Stimulated activated CD8-positive, alpha-beta memory T cell treated with anti-CD3 and anti-CD28 coated beads, Interleukin-7, amount 100 ng/mL, for 4 hours (primary cell): ENCODE measurements around the gene CLOCK.

Experiments used
- DNase-seq, 2 donors: peaks; one replicate each; pipeline ENCODE4 v3.0.0-alpha.2; 2020; ENCODE audit warnings: low read depth in 2 of 2

The CLOCK gene

GRCh38 chr4:55543858-55544257 lies 2.9 kb downstream of the CLOCK start:
- no peak for DNase-seq

DNA sequence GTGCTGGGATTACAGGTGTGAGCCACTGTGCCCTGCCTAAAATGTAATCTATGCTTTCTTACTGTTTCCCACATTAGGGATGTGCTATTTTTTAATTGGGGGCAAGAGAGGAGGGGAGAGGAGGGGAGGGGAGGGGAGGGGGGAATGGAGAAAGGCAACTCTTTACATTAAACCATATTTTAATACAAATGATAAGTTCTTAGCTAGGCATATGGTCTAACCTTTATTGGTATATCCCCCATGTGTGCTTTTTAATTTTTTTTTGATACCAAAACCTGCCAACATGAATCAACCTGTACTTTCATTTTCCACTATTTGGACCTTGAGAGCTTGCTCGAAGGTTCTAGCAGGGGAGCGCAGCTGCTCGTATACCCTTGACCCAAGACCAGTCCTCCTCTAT lies 6.4 kb downstream of the CLOCK start:
- no peak for DNase-seq

DNA sequence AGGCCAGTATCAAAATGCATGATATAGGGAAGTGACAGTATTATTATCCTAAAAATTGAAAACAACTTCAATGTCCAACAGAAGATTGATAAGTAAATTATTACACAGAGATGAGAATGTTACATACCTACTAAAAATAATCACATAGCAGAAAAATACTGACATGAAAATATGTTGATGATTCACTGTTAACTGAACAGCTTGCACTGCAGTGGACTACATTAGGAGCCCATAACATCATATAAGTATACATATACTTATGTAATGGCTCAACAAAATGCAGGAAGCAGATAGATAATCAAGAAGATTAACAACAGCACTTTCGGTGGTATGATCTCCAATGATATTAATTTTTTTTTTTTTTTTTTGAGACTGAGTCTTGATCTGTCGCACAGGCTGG lies 7.1 kb downstream of the CLOCK start:
- DNase-seq = no peak

DNA sequence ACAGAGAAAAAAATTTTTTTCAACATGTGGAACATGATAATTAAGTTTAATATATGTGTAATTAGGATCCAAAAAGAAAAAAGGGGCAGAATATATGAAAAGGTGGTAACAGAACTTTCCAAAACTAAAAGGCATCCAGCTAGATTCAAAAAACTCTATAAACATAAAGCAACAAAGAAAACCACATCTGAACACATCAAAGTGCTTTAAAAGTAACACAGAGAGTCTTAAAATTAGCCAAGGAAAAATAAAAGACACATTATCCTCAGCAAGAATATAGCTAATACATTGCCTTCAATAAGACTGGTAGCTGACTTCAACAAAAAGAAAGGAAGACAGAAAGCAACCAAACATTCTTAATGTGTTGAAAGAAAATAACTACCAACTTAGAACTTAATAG lies 8.2 kb downstream of the CLOCK start:
- DNase-seq = no peak

DNA sequence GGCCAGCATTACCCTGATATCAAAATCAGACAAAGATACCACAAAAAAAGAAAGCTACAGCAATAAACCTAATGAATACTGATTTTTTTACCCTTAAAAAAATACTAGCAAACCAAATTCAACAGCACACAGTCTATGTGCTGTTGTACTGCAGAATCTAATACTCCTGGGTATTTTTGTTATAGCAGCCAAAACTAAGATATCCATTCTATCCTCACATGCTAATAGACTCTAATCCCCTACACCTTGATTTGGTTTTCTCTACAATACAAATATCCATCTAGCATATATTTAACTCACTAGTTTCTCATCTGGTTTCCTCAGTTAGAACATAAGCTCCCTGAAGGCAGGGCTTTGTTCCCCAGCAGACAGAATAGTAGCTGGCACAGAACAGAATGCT lies 12.4 kb downstream of the CLOCK start:
- DNase-seq = no peak

GRCh38 chr4:55530691-55531090 lies 16.0 kb downstream of the CLOCK start:
- DNase-seq = no peak

DNA sequence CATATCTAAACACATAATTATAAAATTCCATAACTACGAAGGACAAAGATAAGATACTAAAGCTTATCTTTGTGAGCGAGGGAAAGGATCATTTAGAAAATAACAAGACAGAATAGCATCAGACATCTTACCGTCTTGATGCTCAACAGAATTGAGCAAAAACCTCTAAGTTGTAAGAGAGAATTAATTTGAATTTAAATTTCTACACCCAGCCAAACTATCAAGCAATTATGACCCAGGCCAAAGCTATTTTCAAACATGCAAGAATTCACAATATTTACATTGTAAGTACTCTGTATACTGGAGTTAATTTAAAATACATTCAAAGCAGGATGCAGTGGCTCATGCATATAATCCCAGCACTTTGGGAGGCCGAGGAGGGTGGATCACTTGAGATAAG lies 16.5 kb downstream of the CLOCK start:
- no peak for DNase-seq

GRCh38 chr4:55528491-55528890 lies 18.2 kb downstream of the CLOCK start:
- DNase-seq = no peak

DNA sequence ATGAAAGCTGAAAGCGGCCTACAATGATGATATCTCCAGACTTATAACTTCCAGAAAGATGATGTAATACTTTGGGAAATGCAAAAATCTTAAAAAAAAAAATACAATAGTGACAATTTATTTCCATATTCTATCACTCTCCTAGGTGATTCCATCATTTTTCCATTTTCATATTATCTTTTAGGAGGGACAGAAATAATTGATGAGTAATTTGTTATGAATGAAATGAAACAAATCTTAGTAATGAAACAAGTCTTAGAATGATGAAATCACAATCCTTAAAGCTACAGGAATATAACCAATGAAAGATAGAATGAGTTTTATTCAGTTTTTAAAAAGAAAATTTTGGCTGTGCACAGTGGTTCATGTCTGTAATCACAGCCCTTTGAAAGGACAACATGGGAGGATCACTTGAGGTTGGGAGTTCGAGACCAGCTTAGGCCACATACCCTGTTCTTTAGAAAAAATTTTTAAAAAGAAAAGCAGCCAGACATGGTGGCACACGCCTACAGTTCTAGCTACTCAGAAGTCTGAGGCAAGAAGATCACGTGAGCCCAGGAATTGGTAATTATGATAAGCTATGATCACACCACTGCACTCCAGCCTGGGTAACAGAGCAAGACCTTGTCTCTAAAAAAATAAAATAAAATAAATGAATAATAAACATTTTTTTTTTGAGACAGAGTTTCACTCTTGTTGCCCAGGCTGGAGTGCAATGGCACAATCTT lies 21.7 kb downstream of the CLOCK start:
- no peak for DNase-seq

GRCh38 chr4:55518442-55518841 lies 28.3 kb downstream of the CLOCK start:
- DNase-seq = no peak

- DNase-seq = no peak
Observed at GRCh38 chr4:55517526-55518229, 29.0 kb downstream of the CLOCK start.

DNA sequence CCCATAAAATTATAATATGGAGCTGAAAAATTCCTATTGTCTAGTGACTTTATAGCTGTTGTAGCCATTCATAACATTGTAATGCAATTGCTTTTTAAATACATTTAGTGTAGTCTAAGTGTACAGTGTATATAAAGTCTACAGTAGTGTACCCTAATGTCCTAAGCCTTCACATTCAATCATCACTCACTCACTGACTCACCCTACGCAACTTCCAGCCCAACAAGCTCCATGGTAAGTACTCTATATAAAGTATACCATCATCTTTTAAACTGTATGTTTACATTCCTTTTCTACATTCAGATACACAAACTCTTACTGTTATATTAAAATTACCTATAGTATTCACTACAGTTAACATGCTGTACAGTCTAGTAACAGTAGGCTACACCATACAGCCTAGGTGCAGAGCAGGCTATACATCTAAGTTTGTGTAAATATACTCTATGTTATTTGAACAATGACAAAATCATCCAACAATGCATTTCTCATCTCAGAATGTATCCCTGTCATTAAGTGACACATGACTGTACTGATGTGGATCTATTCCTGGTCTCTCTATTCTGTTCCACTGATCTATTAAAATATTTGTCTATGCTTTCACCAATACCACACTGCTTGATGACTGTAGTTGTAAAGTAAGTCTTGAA lies 33.7 kb downstream of the CLOCK start:
- DNase-seq = no peak

DNA sequence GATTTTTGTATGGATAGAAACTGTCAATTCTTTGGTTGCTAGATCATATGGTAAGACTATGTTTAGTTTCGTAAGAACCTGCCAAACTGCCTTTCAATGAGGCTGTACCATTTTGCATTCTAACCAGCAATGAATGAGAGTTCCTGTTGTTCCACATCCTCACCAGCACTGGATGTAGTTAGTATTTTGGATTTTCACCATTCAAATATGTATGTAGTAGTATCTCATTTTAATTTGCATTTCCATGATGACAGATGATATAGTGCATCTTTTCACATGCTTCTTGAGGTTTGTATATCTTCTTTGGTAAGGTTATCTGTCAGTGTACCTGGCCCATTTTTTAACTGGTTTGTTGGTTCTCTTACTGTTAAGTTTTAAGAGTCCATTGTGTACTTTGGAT lies 34.6 kb downstream of the CLOCK start:
- no peak for DNase-seq

- no peak for DNase-seq
Observed at GRCh38 chr4:55510685-55511084, 36.0 kb downstream of the CLOCK start.

DNA sequence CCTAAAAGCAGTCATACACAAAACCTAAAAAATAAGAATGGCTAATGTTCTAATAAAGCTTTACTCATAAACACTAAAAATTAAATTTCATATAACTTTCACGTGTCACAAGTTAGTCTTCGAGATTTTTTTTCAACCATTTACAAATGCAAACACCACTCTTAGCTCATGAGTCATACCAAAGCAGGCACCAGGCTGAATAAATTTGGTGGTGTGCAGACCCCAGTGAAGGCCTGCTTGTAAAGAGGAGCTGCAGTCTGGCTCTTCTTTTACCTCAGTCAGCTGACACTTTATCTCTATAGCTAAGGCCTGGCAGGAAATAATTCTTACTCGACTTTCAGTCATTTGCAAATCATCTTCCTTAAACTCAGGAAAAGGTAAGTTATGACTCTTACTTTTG lies 37.4 kb downstream of the CLOCK start:
- no peak for DNase-seq

GRCh38 chr4:55507612-55508011 lies 39.1 kb downstream of the CLOCK start:
- DNase-seq = no peak

DNA sequence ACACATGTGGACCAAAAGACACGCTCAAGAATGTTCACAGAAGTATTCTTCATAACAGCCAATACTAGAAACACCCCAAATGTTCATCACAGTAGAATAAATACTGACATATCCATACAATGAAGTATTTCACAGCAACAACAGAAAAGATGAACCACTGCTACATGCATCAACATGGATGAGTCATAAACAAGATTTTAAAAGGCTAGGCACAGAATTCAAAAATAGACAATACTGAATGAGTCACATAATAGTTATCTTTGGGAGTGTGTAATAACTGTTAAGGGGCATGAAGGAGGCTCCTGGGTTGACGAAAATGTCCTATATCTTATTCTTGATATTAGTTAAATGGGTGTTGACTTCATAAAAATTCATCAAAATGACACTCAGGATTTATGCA lies 43.5 kb downstream of the CLOCK start:
- DNase-seq = no peak

DNA sequence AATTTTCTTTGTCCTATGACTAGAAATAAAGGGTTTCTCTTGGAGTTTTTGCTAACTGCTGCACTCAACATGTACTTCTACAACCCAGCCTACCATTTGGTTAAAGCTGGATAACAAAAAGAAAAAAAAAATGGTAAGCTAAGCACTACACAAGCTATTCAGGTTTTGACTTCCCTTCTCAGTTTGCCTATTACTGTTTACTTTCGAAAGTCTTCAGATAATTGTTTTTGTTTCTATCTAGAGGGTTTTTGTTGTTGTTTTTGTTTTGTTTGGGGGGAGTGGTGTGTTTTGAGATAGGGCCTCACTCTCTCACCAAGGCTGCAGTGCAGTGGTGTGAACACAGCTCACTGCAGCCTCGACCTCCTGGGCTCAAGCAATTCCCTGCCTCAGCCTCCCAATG lies 46.6 kb downstream of the CLOCK start:
- no peak for DNase-seq

- no peak for DNase-seq
Observed at GRCh38 chr4:55499495-55499894, 47.2 kb downstream of the CLOCK start.

- no peak for DNase-seq
Observed at GRCh38 chr4:55498051-55498450, 48.7 kb downstream of the CLOCK start.

- no peak for DNase-seq
Observed at GRCh38 chr4:55491486-55491885, 55.2 kb downstream of the CLOCK start.

DNA sequence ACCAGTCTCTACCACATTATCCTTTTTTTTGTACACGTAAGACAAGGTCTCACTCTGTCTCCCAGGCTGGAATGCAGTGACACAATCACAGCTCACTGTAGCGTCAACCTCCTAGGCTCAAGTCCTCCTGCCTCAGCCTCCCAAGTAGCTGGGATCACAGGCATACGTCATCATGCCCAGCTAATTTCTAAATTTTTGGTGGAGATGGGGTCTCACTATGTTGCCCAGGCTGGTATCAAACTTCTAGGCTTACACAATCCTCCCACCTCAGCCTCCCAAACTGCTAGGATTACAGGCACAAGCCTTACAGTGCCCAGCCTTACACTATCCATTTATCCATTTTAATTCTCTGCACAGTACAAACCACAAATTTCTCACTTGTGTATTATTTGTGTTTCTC lies 58.0 kb downstream of the CLOCK start:
- DNase-seq = no peak

GRCh38 chr4:55485821-55486220 lies 60.9 kb downstream of the CLOCK start:
- no peak for DNase-seq
